ENCODE results near the gene SORBS1.

DNA sequence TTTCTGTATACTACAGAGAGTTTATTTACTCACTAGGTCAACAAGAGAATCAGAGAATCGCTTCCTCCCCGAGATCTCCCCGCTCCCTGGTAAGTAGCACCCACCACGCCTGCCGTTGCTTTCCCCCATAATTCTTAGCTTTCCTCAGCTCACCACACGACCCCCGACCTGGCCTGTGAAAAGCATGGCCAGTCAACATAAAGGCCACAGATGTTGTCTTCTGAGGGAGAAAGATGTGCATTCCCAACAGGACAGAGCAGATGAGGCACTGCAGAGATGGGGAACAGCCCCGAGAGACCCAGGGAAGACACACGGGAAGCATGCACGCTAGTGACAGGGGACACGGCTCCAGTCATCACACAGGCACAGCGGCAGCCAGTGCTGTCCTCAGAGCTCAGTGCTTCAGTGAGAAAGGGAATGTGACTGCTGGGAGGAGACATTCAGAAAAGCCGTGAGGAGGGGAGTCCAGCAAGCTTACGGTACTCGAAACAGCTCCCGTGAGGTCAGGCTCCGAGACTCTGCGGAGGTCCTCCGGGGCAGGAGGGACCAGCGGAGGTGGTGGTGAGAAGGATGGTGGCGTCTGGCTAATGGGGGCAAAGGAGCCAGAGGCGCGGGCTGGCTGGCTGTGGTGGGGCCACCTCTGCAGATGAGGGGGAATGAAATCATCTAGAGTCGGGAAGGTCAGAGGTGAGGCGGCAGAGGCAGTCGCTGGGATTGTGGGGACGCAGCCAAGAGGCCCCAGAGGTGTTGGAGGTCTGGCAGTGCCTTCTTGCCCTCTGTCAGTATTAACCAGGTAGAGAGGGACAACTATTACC lies 146.9 kb downstream of the SORBS1 start:
- TF ChIP-seq ZEB2 (tag by site-specific recombination; IDR thresholded peaks at IDR 0.05) = no peak
- no peak for TF ChIP-seq TRIM28 (IDR thresholded peaks at IDR 0.05; ENCODE audit: borderline replicate concordance, low read length)
- TF ChIP-seq, protein P1, sequence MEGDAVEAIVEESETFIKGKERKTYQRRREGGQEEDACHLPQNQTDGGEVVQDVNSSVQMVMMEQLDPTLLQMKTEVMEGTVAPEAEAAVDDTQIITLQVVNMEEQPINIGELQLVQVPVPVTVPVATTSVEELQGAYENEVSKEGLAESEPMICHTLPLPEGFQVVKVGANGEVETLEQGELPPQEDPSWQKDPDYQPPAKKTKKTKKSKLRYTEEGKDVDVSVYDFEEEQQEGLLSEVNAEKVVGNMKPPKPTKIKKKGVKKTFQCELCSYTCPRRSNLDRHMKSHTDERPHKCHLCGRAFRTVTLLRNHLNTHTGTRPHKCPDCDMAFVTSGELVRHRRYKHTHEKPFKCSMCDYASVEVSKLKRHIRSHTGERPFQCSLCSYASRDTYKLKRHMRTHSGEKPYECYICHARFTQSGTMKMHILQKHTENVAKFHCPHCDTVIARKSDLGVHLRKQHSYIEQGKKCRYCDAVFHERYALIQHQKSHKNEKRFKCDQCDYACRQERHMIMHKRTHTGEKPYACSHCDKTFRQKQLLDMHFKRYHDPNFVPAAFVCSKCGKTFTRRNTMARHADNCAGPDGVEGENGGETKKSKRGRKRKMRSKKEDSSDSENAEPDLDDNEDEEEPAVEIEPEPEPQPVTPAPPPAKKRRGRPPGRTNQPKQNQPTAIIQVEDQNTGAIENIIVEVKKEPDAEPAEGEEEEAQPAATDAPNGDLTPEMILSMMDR (tag by site-specific recombination; IDR thresholded peaks at IDR 0.05) = no peak
- TF ChIP-seq, protein P2, sequence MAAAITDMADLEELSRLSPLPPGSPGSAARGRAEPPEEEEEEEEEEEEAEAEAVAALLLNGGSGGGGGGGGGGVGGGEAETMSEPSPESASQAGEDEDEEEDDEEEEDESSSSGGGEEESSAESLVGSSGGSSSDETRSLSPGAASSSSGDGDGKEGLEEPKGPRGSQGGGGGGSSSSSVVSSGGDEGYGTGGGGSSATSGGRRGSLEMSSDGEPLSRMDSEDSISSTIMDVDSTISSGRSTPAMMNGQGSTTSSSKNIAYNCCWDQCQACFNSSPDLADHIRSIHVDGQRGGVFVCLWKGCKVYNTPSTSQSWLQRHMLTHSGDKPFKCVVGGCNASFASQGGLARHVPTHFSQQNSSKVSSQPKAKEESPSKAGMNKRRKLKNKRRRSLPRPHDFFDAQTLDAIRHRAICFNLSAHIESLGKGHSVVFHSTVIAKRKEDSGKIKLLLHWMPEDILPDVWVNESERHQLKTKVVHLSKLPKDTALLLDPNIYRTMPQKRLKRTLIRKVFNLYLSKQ (tag by site-specific recombination; IDR thresholded peaks at IDR 0.05; ENCODE audit: borderline replicate concordance) = no peak
- TF ChIP-seq ZNF274 (IDR thresholded peaks at IDR 0.05; ENCODE audit: low read length) = no peak
- no peak for TF ChIP-seq ZNF274 (tag by site-specific recombination; IDR thresholded peaks at IDR 0.05; ENCODE audit: borderline replicate concordance)

Measured in HEK293 (cell line).